ENCODE results near the gene RPP38.

The RPP38 gene

GRCh38 chr10:15152556-15152955 is 55.4 kb downstream of the RPP38 start:
- DNase-seq (ENCODE audit: low spot score) = no peak

Measured in kidney capillary endothelial cell (primary cell).